HG02571 (cell line): ENCODE results near the gene PCBP4.

ENCODE experiments used
- ATAC-seq: cut with Tn5 transposase; IDR thresholded peaks from one replicate; pipeline ENCODE4 v1.9.1; 2021; ENCODE audit warnings: mild to moderate bottlenecking, moderate library complexity; ENCODE audit not compliant: unreplicated experiment

Gene PCBP4

DNA sequence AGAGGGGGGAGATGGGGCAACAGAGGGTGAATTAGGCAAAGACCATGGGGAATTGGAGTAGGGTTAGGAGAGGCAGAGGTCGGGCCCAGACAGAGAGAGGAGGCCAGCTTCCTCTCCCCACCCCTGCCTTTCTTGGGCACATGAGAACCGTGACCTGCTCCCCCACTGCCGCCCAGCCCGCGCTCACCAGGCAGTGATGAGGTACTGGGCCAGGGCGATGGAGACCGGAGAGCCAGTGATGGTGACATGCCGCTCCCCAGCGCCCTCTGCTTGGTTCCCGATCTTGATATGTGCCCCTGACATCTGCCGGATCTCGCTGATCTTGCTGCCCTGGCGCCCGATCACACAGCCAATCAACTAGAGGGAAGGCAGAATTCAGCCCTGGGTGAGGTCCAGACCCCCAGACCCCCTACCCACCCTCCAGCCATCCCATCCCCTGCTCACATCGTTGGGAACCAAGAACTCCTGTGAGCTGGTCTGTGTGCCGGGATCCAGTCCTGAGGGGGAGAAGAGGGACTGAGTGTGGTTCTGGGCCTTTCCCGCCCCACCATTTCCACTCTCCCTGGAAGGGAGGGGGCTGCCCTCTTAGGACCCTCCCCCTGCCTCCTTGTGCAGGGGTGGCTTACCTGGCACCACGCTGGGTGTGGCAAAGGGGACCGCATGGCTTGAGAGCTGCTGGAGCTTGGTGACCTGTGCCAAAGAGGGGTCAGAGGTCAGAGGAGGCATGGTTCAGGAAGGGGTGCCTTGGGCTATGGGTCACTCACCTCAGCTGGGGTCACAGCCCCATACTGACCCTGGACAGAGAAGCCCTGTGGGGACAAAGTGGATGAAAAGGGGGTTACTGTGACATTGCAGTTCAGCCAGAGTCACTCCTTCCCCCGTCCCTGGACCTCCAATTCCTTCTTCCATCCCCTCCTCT is 8.4 kb downstream of the PCBP4 start:
- no peak for ATAC-seq

DNA sequence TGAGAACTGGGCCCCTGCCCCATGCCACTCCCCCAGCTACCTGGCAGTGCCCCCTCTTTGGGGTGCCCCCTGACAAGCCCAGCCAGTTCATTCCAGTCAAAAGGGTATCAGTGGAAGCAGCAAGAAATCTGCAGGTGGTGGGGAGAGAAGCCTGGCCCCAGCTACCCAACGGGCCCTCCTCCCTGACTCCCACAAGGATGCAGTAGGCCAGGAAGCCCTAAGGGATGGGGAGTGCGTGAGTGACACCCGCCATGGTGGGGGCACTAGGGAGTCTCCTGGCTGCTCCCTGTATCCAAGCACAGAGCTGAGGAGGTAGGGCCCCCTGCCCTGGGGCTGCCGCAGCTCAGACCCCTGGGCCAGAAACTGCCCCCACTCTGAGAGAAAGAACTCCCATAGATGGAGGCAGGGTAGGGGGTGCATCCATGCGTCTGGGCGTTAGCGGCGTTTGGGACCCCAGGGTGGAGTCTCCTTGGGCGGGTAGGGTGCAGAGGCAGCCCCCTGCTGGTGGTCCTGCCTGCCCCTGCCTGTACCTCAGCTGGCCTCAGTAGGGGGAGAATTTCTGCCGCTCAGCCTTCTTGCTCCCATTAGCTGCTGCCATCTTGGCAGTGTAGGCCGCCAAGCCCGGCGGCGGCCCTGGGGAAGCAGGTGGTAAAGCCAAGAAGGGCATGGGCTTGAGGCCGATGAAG is 9.6 kb downstream of the PCBP4 start:
- ATAC-seq, result no peak

GRCh38 chr3:51955893-51956770 is 11.1 kb downstream of the PCBP4 start:
- ATAC-seq, result no peak

DNA sequence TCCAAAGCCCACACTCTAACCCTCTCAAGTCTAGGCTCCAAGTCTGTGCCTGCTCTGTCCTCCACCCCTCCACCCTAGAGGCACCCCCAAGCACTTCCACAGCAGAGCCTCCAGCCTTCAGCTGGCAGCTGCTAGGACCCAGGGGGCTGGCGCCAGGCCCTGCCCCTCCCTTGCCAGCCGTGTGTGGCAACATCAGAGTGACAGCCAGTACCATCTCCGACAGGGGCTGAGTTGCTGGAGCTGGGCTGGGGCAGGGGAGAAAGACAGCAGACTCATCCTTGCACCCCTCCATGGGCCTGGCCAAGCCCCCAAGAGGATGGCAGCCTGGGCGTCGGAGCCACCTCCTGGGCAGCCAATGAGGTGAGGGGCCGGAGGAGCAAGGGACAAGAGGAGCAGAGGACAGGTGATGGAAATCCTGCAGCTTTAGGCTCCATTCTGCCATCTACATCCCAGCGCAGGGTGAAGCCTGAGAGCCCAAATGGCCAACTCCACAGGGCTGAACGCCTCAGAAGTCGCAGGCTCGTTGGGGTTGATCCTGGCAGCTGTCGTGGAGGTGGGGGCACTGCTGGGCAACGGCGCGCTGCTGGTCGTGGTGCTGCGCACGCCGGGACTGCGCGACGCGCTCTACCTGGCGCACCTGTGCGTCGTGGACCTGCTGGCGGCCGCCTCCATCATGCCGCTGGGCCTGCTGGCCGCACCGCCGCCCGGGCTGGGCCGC is 11.9 kb downstream of the PCBP4 start, which contains the start of gene GPR62:
Gene GPR62, plus strand, starts transcription at position 207 of the 718 bp plus-strand sequence. Its CDS starts 272 bp downstream, at position 479.
- ATAC-seq, result no peak

DNA sequence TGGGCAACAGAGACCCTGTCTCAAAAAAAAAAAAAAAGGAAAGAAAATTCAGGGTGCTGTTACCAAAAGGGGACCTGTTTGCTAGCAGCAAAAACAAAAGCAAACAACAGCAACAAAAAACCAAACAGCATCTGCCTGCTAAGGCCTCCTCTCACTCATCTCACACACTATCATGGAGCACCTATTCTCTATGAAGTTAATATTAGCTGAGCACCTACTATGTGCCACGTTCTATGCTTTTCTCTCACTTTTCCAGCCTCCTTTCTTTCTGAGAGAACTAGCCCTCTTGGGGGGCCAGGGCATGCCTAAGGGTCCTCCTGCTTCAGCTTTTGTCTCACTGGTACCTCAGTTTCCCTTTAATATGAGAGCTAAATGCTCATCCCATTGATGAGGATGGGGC is 12.5 kb downstream of the PCBP4 start:
- no peak for ATAC-seq

GRCh38 chr3:51954105-51954504 is 13.1 kb downstream of the PCBP4 start:
- no peak for ATAC-seq

- ATAC-seq, result no peak
These were observed 13.8 kb downstream of the PCBP4 start for GRCh38 chr3:51953445-51953844.

GRCh38 chr3:51950899-51951298 is 16.4 kb downstream of the PCBP4 start:
- ATAC-seq, result no peak

- ATAC-seq, result no peak
These were observed 18.1 kb downstream of the PCBP4 start for GRCh38 chr3:51949121-51949520.

- no peak for ATAC-seq
These were observed 19.2 kb downstream of the PCBP4 start for GRCh38 chr3:51948016-51948580.

- ATAC-seq, result no peak
These were observed 19.9 kb downstream of the PCBP4 start for GRCh38 chr3:51947215-51947900.

- ATAC-seq, result no peak
These were observed 20.5 kb downstream of the PCBP4 start for GRCh38 chr3:51946796-51947195.

GRCh38 chr3:51945926-51946705 is 21.1 kb downstream of the PCBP4 start:
- ATAC-seq, result no peak

GRCh38 chr3:51945031-51945840 is 22.0 kb downstream of the PCBP4 start:
- no peak for ATAC-seq

- no peak for ATAC-seq
These were observed 22.7 kb downstream of the PCBP4 start for GRCh38 chr3:51944451-51945021.

DNA sequence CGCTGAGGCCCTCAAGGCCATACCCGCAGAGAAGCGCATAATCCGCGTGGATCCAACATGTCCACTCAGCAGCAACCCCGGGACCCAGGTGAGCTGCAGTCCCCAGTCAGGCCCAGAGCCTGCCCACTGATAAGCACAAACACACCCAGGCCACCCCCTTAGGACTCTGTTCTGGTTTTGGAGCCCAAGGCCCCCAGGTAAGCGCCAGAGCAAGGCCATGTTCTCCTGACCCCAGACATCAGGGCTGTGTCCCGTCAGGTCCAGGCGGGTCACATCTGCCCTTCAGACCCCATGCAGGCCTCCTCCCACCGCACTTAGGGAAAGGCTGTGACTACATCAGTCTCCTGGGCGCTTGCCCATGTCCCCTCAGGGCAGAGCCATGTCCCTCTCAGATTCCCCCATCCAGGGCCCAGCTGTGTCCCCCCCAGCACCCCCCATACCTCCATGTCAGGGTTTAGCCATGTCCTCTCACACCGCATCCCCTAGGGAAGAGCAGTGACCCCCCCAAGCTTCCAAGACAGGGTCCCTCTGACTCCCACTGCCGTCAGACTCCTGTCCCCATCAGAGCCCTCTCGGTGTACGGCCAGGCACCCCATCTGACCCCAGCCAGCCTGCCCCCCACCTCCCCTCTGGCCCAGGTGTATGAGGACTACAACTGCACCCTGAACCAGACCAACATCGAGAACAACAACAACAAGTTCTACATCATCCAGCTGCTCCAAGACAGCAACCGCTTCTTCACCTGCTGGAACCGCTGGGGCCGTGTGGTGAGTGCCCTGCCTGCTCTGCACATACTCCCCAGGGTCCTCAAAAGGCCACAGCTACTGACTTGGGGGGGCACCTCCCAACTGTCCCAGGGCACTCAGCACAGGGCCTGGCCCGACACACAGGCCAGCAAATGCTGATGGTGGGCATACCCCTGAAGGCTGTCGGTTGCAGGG is 23.5 kb downstream of the PCBP4 start:
- no peak for ATAC-seq
